Measurements from ENCODE around the gene FLRT3. TPM values are rescaled to one million over a fixed set of nuclear protein-coding genes. Genes with fewer than 3 reads are reported as not detected.

Gene FLRT3
- total RNA-seq (2014; rRNA removed; shearing (Covaris generic)): 15.0 and 17.4 TPM in 2 replicates

GRCh38 chr20:14337400-14338171 is at the start of gene FLRT3:
FLRT3 (minus strand) TSS chr20:14337612; CDS start chr20:14327506, 10,106 bp downstream.

Small RNA genes lying within 50 kb of the gene (small RNA-seq; reads per million reads assigned to genes)
- not detected for gene RNU6-228P

Measured in A375 (cell line).